ENCODE results near the gene CATSPERD. TPM values are rescaled to one million over a fixed set of nuclear protein-coding genes. Genes with fewer than 3 reads are reported as not detected.

The CATSPERD gene
- polyA plus RNA-seq, 3 donors, result not detected

- Histone ChIP-seq H3K27me3 (ENCODE audit: control insufficient read depth in 2 of 2, insufficient read depth in 2 of 2, low read length in 2 of 2) (peaks cover 4 to 33% of the 10 kb centered on the region in 2 donors), H3K79me2 (ENCODE audit: insufficient read depth, low read length) (no peaks in the 10 kb centered on the region), H2AFZ (ENCODE audit: insufficient read depth, low read depth, low read length, poor library complexity, severe bottlenecking) (peak overlapping the region; percentile 51), H3K9me3 (replicated peaks in 1 of 2; ENCODE audit: control insufficient read depth in 1 of 2, insufficient read depth in 1 of 2, low read length in 2 of 2) (peaks cover 0 to 6% of the 10 kb centered on the region in 2 donors), H3K36me3 (replicated peaks in 1 of 2; ENCODE audit: control insufficient read depth in 1 of 2, insufficient read depth in 2 of 2, low read length in 2 of 2) (no peaks in the 10 kb centered on the region), H4K20me1 (ENCODE audit: insufficient read depth, low read length) (no peaks in the 10 kb centered on the region), H3K4me2 (replicated peaks; ENCODE audit: extremely low read depth, low read length, poor library complexity, severe bottlenecking) (no peak overlapping the region), H3K4me1 (ENCODE audit: control insufficient read depth in 1 of 2, insufficient read depth in 2 of 2, low read length in 2 of 2) (peaks cover 14 to 15% of the 10 kb centered on the region in 2 donors), H3K4me3 (replicated peaks in 1 of 3; ENCODE audit: low read depth in 2 of 3, low read length in 3 of 3) (no peak overlapping the region), H3K27ac (ENCODE audit: low read depth in 1 of 2, low read length in 2 of 2) (no peak overlapping the region), H3K9ac (ENCODE audit: insufficient read depth, low read length, poor library complexity, severe bottlenecking) (no peak overlapping the region)
- intact Hi-C loops (cut with micrococcal nuclease), result loop anchor here (5.0 to 10.0 kb wide), 3 partner anchors 115 to 225 kb away; partner anchors contain the start of genes HSD11B1L (in 1 of the 2) and MICOS13 (in 1 of the 2)
- Mint-ChIP-seq H3K27ac (no peak overlapping the region), H3K4me1 (peaks cover 21% of the 10 kb centered on the region), H3K9me3 (peaks cover 0 to 15% (median 7%) of the 10 kb centered on the region in 7 donors), H3K27me3 (ENCODE audit: low read depth in 3 of 3) (peaks cover 48 to 66% (median 61%) of the 10 kb centered on the region in 3 donors), H3K36me3 (peaks cover 2 to 5% of the 10 kb centered on the region in 2 donors), H3K4me3 (peak overlapping the region in 1 of 2 donors; percentile 75)
- DNase-seq, result no peak
- no peak for TF ChIP-seq CTCF (IDR thresholded peaks at IDR 0.05)
- WGBS (ENCODE audit: insufficient coverage), result 43% methylated on average over 33 of the region's 37 CpGs
These were observed 79.1 kb downstream of the CATSPERD start for GRCh38 chr19:5799247-5800241.
